ENCODE measurements around the gene HARS1. TPM values are rescaled to one million over a fixed set of nuclear protein-coding genes. Genes with fewer than 3 reads are reported as not detected.

The HARS1 gene
- total RNA-seq, 1 donor from 2014 or later = 84.0 TPM

DNA sequence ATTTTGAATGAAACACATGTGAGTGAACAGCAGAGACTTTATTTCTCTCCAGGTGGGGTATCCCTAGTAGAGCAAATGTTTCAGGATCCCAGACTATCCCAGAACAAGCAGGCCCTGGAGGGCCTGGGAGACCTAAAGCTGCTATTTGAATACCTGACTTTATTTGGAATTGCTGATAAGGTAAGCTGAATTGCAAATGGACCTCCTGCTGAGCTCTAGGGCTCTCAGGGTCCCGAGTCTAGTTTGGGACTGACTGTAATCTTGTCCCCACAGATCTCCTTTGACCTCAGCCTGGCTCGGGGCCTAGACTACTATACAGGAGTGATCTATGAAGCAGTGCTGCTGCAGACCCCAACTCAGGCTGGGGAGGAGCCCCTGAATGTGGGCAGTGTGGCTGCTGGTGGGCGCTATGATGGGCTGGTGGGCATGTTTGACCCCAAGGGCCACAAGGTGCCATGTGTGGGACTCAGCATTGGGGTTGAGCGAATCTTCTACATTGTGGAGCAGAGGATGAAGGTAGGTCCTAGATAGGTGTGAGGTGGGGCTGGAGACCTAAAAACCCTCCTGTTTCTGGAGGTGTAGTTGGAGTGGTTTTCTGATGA, 5.8 kb upstream of the HARS1 start:
- no peaks in the 10 kb centered on the region for H3K27me3 Mint-ChIP-seq
- ChIA-PET CTCF (no interaction called here), POLR2A (interaction anchor here (0.6 to 1.0 kb wide), 3 partner anchors 14 to 933 kb away, joined by 3 to 12 read pairs (median 3); partner anchors contain the start of gene ANKHD1)
- no peak overlapping the region for H3K4me3 Mint-ChIP-seq
- TF ChIP-seq, protein P1, sequence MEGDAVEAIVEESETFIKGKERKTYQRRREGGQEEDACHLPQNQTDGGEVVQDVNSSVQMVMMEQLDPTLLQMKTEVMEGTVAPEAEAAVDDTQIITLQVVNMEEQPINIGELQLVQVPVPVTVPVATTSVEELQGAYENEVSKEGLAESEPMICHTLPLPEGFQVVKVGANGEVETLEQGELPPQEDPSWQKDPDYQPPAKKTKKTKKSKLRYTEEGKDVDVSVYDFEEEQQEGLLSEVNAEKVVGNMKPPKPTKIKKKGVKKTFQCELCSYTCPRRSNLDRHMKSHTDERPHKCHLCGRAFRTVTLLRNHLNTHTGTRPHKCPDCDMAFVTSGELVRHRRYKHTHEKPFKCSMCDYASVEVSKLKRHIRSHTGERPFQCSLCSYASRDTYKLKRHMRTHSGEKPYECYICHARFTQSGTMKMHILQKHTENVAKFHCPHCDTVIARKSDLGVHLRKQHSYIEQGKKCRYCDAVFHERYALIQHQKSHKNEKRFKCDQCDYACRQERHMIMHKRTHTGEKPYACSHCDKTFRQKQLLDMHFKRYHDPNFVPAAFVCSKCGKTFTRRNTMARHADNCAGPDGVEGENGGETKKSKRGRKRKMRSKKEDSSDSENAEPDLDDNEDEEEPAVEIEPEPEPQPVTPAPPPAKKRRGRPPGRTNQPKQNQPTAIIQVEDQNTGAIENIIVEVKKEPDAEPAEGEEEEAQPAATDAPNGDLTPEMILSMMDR (IDR thresholded peaks at IDR 0.05) = no peak
- H3K9me3 Mint-ChIP-seq = no peaks in the 10 kb centered on the region
- ATAC-seq (ENCODE audit: low read depth) (no peak), DNase-seq (no peak)
- peaks cover 75% of the 10 kb centered on the region for H3K36me3 Mint-ChIP-seq (ENCODE audit: low read depth)
- peaks cover 31% of the 10 kb centered on the region for H3K4me1 Mint-ChIP-seq
- intact Hi-C loops (cut with micrococcal nuclease) = no loop called here
- H3K27ac Mint-ChIP-seq = no peak overlapping the region

DNA sequence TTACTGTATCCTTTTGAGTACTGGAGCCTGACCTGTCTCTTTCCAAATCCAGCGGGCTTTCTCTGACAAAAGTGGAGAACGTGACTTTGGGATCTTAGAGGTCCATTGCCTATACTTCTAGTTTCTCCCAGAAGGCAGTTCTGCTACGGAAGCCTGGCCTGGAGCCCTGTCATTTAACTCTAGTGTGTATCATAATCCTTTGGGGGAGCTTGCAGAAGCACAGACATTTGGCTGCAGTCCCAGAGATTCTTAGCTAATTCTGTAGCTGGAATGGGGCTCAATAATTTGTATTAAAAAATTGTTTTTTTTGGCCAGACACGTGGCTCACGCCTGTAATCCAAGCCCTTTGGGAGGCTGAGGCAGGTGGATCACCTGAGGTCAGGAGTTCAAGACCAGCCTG, 3.1 kb upstream of the HARS1 start:
- H3K27ac Mint-ChIP-seq = no peak overlapping the region
- POLR2A ChIA-PET = interaction anchor here (0.6 kb wide), 1 partner anchor 13 kb away, joined by 3 read pairs; no protein-coding TSS in a partner anchor

DNA sequence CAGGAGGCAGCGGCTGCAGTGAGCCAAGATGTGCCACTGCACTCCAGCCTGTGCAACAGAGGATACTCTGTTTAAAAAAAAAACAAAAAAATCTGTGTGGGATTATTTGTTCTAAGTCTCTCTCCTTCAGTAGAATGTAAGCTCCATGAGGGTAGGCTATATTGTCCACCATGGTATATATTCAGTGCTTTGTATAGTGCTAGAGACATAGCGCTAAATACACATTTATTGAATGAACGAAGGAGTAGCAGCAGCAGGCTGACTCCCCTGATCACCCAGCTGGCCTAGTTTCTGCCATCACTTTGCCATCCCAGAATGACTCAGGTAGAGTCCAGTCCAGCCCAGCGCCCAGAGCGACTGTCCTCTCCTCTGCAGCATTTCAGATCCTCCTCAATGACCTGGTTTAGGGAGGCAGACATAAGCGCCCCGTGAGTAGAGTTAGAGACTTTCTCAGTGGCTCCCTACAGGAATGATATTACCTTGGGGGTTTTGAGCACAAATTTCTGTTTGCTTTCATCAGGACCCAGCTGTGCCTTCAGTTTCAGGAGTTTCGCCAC, 716 bp downstream of the HARS1 start:
- peak overlapping the region; percentile 97 for H3K27ac Mint-ChIP-seq
- TF ChIP-seq, protein P1 (IDR thresholded peaks at IDR 0.05) = no peak
- H3K36me3 Mint-ChIP-seq (ENCODE audit: low read depth) = peaks cover 52% of the 10 kb centered on the region
- CTCF ChIA-PET = interaction anchor here (1.2 kb wide), 1 partner anchor 43 kb away, joined by 3 read pairs; the partner anchor contains the start of genes IK and NDUFA2
- no peaks in the 10 kb centered on the region for H3K27me3 Mint-ChIP-seq
- H3K4me1 Mint-ChIP-seq = peaks cover 31% of the 10 kb centered on the region
- no peak for ATAC-seq (ENCODE audit: low read depth)
- H3K9me3 Mint-ChIP-seq = no peaks in the 10 kb centered on the region
- H3K4me3 Mint-ChIP-seq = peak overlapping the region; percentile 100
- POLR2A ChIA-PET = interaction anchor here (0.6 to 3.0 kb wide), 14 partner anchors 9 to 289 kb away, joined by 3 to 32 read pairs (median 6); partner anchors contain the start of genes ANKHD1, EIF4EBP3, IK and NDUFA2
- intact Hi-C loops (cut with micrococcal nuclease) = no loop called here
- no peak for DNase-seq

More for the DNA sequence above, 3.1 kb upstream of the HARS1 start:
- Mint-ChIP-seq H3K9me3 (no peaks in the 10 kb centered on the region), H3K4me1 (peaks cover 31% of the 10 kb centered on the region), H3K27me3 (no peaks in the 10 kb centered on the region), H3K36me3 (ENCODE audit: low read depth) (peaks cover 66% of the 10 kb centered on the region), H3K4me3 (no peak overlapping the region)
- DNase-seq (no peak), ATAC-seq (ENCODE audit: low read depth) (no peak)
- intact Hi-C loops (cut with micrococcal nuclease) = no loop called here
- CTCF ChIA-PET = no interaction called here
- TF ChIP-seq, protein P1 (IDR thresholded peaks at IDR 0.05) = no peak

DNA sequence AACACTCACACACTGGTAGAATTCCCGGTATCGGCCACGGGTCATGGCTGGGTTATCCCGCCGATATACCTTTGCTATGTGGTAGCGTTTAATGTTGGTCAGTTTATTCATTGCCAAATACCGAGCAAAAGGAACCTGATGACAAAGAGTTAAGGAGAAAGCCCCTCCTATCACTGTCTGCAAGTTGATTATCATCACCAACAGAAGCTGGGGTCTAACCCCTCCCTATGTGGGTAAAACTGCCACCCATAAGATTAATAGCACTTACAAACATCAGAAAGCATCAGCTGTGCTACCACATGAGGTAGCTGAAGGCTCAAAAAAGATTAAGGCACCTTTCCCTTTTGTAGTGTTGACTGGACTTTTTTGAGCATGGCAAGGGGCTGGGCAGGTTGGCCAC, 12.2 kb downstream of the HARS1 start:
- Mint-ChIP-seq H3K27ac (no peak overlapping the region), H3K36me3 (ENCODE audit: low read depth) (peaks cover 83% of the 10 kb centered on the region), H3K4me3 (no peak overlapping the region), H3K27me3 (no peaks in the 10 kb centered on the region), H3K4me1 (no peaks in the 10 kb centered on the region), H3K9me3 (no peaks in the 10 kb centered on the region)
- TF ChIP-seq, protein P1 (IDR thresholded peaks at IDR 0.05) = no peak
- intact Hi-C loops (cut with micrococcal nuclease) = no loop called here
- ChIA-PET CTCF (no interaction called here), POLR2A (interaction anchor here (0.6 kb wide), 1 partner anchor 1102 kb away, joined by 8 read pairs; no protein-coding TSS in a partner anchor)
- ATAC-seq (ENCODE audit: low read depth) = no peak
- DNase-seq = no peak

DNA sequence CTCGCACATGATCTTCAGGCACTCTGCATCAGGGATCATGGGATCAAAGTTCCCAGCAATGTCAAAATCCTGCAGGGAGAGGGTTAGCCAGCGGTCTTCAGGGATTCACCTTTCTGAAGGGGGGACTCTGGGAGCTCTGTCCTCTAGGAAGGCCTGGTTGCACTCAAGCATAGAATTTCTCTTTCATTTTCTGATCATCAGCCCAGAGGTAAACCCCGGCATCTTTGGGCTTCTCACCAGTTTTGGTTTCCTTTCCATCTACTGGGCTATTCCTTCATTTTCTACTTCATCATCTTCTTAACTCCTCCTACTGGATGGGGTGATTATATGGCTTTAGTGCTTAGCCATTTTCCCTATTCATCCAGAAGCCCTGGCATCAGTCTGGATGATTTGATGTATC, 13.2 kb downstream of the HARS1 start:
- DNase-seq (no peak), ATAC-seq (ENCODE audit: low read depth) (no peak)
- H3K36me3 Mint-ChIP-seq (ENCODE audit: low read depth) = peaks cover 83% of the 10 kb centered on the region
- H3K4me1 Mint-ChIP-seq = no peaks in the 10 kb centered on the region
- H3K27me3 Mint-ChIP-seq = no peaks in the 10 kb centered on the region
- CTCF ChIA-PET = interaction anchor here (0.6 kb wide), 1 partner anchor 85 kb away, joined by 3 read pairs; no protein-coding TSS in a partner anchor
- TF ChIP-seq, protein P1 (IDR thresholded peaks at IDR 0.05) = no peak
- H3K27ac Mint-ChIP-seq = no peak overlapping the region
- intact Hi-C loops (cut with micrococcal nuclease) = no loop called here
- H3K4me3 Mint-ChIP-seq = no peak overlapping the region
- POLR2A ChIA-PET = no interaction called here
- no peaks in the 10 kb centered on the region for H3K9me3 Mint-ChIP-seq
